Suprapubic skin (tissue), 4 donors: Measurements from ENCODE around the gene DAAM1.

Source experiments
- CTCF ChIP-seq, 2 donors: fragments of 200-600 bp in 1 of 2; fragments of 450-650 bp in 1 of 2; sonication (generic) in 1 of 2; IDR thresholded peaks; one replicate each; pipeline ENCODE4 v1.5.1; 2016 to 2019; ENCODE audit warnings: antibody characterized with exemption in 2 of 2, mild to moderate bottlenecking in 1 of 2, moderate library complexity in 1 of 2
- POLR2A ChIP-seq, 2 donors: fragments of 450-650 bp; IDR thresholded peaks; one replicate each; pipeline ENCODE4 v1.6.1; 2017; ENCODE audit warnings: antibody characterized with exemption in 2 of 2, mild to moderate bottlenecking in 2 of 2, moderate library complexity in 2 of 2
- POLR2AphosphoS5 ChIP-seq, 3 donors: sonication (generic); formaldehyde crosslinking; IDR thresholded peaks; one replicate each; pipeline ENCODE4 v1.6.1; 2017; ENCODE audit warnings: antibody characterized with exemption in 3 of 3

DNA sequence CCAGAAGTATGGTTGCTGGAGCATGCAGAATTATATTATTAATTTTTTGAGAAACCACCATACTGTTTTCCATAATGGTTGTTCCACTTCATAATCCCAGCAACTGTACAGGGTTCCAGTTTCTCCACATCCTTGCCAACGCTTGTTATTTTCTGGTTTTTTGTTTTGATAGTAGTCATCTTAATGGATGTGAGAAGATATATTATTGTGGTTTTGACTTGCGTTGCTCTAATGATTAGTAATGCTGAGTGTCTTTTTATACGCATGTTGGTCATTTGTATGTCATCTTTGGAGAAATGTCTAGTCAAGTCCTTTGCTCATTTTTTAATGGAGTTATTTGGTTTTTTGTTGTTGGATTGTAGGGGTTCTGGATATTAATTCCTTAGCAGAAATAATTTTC lies 58.1 kb downstream of the DAAM1 start:
- TF ChIP-seq POLR2A (IDR thresholded peaks at IDR 0.05) (no peak), POLR2AphosphoS5 (IDR thresholded peaks at IDR 0.05) (no peak), CTCF (IDR thresholded peaks at IDR 0.05) (no peak)
